Vagina (tissue), 2 donors: ENCODE measurements around the gene DMBX1.

Source experiments
- CTCF ChIP-seq, 3 experiments: fragments of 450-650 bp in 2 of 3; fragments of 200-600 bp in 1 of 3; sonication (generic) in 1 of 3; IDR thresholded peaks; one replicate each; pipeline ENCODE4 v1.5.1; 2017 to 2019; ENCODE audit warnings: antibody characterized with exemption in 3 of 3, mild to moderate bottlenecking in 2 of 3, moderate library complexity in 2 of 3
- POLR2A ChIP-seq, 2 donors: fragments of 450-650 bp; IDR thresholded peaks; one replicate each; pipeline ENCODE4 v1.6.1; 2017; ENCODE audit warnings: antibody characterized with exemption in 2 of 2, mild to moderate bottlenecking in 2 of 2, moderate library complexity in 2 of 2

GRCh38 chr1:46529031-46529630 is 39.5 kb downstream of the DMBX1 start:
- TF ChIP-seq CTCF (IDR thresholded peaks at IDR 0.05) (no peak), POLR2A (IDR thresholded peaks at IDR 0.05) (no peak)
